ENCODE data around the gene TH.

The TH gene

DNA sequence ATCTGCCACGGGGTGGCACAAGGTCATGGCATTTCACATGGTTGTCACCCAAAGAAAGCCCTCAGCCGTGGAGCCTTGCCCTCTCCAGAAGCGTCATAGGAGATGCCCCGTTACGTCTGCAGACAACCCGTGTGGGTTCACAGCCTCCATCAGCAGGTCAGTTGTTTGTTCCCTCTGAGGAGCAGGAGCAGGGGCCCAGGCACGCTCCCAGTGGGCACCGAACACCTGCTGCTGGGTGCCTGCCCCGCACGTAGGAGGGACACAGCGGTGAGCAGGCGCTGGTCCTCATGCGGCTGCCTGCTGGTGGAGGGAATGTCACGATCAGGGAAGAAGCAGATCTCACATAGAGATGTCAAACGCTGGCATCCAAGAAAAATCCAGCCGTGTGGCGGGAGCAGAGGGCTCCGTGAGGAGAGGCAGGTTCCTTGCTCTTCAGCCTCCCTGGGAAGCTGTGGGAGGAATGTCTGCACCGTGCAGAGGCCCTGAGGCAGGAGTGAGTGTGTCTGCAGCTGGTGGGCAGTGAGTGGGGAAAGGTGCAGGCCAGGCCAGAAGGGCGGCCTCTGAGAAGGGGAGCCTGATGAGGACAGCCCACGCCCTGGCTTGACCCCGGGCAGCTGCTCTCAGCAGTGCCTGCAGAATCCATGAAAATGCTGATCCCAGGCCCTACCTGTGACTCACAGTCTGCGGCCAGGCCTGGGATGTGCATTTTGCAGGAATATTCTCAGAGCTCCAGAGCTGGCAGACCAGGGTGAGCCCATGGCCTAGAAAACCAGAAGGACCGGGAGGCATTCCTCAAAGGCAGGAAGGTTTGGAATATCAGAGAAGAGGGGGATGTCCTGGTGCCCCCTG is 36.4 kb upstream of the TH start:
- no peak for TF ChIP-seq CTCF (conservative IDR thresholded peaks at IDR 0.05; ENCODE audit: low read depth, low read length)
- DNase-seq (ENCODE audit: low read depth) = no peak
- no peak overlapping the region for H3K4me3 ChIP-seq (ENCODE audit: low read length)

- DNase-seq (ENCODE audit: low read depth) = no peak
- no peak overlapping the region for H3K4me3 ChIP-seq (ENCODE audit: low read length)
- no peak for TF ChIP-seq CTCF (conservative IDR thresholded peaks at IDR 0.05; ENCODE audit: low read depth, low read length)
Measured at GRCh38 chr11:2207212-2207611, 35.6 kb upstream of the TH start.

DNA sequence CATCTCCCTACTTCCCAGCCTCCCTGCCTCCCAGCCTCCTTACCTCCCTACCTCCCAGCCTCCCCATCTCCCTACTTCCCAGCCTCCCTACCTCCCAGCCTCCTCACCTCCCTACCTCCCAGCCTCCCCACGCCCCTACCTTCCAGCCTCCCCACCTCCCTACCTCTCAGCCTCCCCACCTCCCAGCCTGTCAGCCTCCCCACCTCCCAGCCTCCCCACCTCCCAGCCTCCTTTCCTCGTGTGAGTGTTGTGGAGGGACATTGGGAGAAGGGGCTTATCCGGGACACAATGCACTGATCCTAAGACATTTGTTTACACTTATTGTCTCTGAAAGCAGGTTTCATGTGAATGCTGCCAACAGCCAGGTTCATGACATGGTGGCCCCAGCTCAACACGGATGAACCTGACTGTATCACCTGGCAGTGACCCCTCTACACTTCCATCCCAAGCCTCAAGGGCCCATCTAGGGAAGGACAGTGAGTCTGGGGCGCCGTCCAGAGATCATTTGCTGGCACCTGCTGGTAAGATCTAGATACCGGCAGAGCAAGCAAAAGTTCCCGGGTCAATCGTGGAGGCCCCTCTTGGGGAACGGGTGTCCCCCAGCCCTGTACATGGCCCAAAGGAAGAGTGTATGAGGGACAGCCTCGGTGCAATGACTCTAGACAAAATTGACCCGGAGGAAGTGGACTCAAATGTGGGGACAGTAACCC is 34.5 kb upstream of the TH start:
- no peak for DNase-seq (ENCODE audit: low read depth)
- no peak for TF ChIP-seq CTCF (conservative IDR thresholded peaks at IDR 0.05; ENCODE audit: low read depth, low read length)
- no peak overlapping the region for H3K4me3 ChIP-seq (ENCODE audit: low read length)

DNA sequence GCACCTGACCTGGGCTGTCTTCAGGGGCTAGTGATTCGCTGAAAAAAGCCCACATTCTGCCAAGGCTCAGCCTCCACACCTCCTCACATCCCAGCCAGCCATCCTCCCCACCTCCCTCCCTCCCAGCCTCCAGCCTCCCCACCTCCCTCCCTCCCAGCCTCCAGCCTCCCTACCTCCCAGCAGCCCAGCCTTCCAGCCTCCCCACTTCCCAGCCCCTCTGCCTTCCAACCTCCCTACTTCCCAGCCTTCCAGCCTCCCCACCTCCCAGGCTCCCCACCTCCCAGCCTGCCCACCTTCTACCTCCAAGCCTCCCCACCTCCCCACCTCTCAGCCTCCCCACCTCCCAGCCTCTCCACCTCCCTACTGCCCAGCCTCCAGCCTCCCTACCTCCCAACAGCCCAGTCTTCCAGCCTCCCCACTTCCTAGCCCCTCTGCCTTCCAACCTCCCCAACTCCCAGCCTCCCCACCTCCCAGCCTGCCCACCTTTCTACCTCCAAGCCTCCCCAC is 33.7 kb upstream of the TH start:
- TF ChIP-seq CTCF (conservative IDR thresholded peaks at IDR 0.05; ENCODE audit: low read depth, low read length) = no peak
- no peak for DNase-seq (ENCODE audit: low read depth)
- H3K4me3 ChIP-seq (ENCODE audit: low read length) = no peak overlapping the region

- TF ChIP-seq CTCF (conservative IDR thresholded peaks at IDR 0.05; ENCODE audit: low read depth, low read length) = no peak
- H3K4me3 ChIP-seq (ENCODE audit: low read length) = no peak overlapping the region
- DNase-seq (ENCODE audit: low read depth) = no peak
Measured at GRCh38 chr11:2204361-2205213, 33.0 kb upstream of the TH start.

DNA sequence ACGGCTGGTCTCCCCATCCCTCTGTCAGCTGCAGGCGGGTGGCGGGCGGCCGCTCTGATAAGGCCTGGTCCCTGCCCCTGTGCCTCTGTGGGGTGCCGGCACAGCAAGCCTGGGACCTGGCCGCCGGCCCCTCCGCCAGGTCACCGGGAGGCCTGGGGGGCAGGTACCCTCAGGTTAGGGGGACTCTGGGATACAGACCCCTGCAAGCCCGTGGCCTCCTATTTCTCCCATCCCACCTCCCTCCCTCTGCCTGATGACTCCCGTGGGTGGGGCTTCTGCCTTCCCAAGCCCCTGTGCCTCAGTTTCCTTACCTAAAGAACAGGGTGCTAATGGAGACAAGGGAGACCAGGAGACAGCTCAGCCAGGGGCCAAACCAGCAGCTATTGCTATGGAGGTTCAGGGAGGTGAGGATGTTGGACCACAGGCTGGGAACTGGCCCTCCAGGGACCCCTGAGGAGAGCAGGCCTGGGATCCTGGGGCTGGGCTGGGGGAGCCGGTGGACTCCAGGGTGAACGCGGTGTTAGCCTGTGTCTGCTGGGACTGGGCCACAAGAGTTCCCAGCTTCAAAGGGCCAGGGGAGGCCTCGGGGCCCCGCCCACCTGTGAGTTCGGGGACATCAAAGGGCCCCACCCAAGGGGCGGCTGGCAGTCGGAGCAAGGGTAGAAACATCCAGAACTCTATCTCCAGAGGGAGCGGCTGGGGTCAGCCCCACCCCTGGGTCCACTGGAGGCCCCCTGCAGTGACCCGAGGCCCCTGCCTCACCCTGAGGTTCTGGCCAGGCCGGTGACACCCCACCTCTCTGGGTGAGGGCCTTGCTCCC is 32.0 kb upstream of the TH start:
- no peak overlapping the region for H3K4me3 ChIP-seq (ENCODE audit: low read length)
- no peak for DNase-seq (ENCODE audit: low read depth)
- TF ChIP-seq CTCF (conservative IDR thresholded peaks at IDR 0.05; ENCODE audit: low read depth, low read length) = no peak
